ENCODE results near the gene SPATA31C1. TPM values are rescaled to one million over a fixed set of nuclear protein-coding genes. Genes with fewer than 3 reads are reported as not detected.

SPATA31C1 gene
- total and polyA plus RNA-seq, 2 experiments from 2014 or later: not detected

GRCh38 chr9:87944096-87944495, 26.3 kb downstream of the SPATA31C1 start:
- H3K9me3 ChIP-seq (ENCODE audit: low read depth): no peaks in the 10 kb centered on the region
- no peak for DNase-seq (ENCODE audit: low read depth in 1 of 2, low spot score in 1 of 2)
- no peak overlapping the region for H3K4me3 ChIP-seq
- TF ChIP-seq CTCF (IDR thresholded peaks at IDR 0.05; ENCODE audit: low read depth, low read length): no peak
- H3K27ac ChIP-seq: no peak overlapping the region
- no peaks in the 10 kb centered on the region for H3K4me1 ChIP-seq (ENCODE audit: low read depth)
- no peaks in the 10 kb centered on the region for H3K36me3 ChIP-seq
- H3K27me3 ChIP-seq: peaks cover 8% of the 10 kb centered on the region

DNA sequence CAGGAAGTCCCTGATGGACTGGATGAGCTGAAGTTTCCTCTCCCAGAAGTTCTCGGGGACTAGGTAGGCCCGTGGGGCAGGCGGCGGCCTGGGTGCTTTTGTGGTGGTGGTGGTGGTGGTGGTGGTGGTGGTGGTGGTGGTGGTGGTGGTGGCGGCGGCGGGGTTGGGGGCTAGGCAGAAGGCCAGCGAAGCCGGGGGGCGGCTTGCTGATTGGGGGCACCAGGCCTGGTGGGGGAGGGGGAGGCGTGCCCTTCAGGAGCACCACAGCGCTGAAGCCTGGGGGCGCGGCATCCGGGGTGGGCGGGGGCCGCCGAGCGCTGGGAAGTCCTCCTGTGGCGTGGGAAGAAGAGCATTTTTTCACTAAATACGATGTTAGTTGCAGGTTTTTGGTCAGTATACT, 26.9 kb downstream of the SPATA31C1 start:
- Histone ChIP-seq H3K27me3 (peaks cover 8% of the 10 kb centered on the region), H3K4me1 (ENCODE audit: low read depth) (no peaks in the 10 kb centered on the region), H3K27ac (no peak overlapping the region), H3K4me3 (peak overlapping the region; percentile 6), H3K36me3 (no peaks in the 10 kb centered on the region), H3K9me3 (ENCODE audit: low read depth) (no peaks in the 10 kb centered on the region)
- no peak for DNase-seq (ENCODE audit: low read depth in 1 of 2, low spot score in 1 of 2)
- no peak for TF ChIP-seq CTCF (IDR thresholded peaks at IDR 0.05; ENCODE audit: low read depth, low read length)

DNA sequence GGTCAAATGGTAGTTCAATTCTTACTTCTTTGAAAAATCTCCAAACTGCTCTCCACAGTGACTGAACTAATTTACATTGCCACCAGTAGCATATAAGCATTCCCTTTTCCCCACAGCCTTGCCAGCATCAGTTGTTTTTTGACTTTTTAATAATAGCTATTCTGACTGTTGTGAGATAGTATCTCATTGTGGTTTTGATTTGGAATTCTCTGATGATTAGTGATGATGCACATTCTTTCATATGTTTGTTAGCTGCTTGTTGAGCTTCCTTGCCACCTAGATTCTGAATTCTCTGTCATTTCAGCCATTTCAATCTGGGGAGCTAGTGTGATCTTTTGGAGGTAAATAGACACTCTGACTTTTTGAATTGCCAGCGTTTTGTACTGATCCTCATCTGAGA, 32.5 kb downstream of the SPATA31C1 start:
- no peak for DNase-seq (ENCODE audit: low read depth in 1 of 2, low spot score in 1 of 2)
- Histone ChIP-seq H3K27ac (no peak overlapping the region), H3K4me3 (no peak overlapping the region), H3K36me3 (no peaks in the 10 kb centered on the region), H3K27me3 (peaks cover 7% of the 10 kb centered on the region), H3K9me3 (ENCODE audit: low read depth) (no peaks in the 10 kb centered on the region), H3K4me1 (ENCODE audit: low read depth) (no peaks in the 10 kb centered on the region)
- TF ChIP-seq CTCF (IDR thresholded peaks at IDR 0.05; ENCODE audit: low read depth, low read length): no peak

DNA sequence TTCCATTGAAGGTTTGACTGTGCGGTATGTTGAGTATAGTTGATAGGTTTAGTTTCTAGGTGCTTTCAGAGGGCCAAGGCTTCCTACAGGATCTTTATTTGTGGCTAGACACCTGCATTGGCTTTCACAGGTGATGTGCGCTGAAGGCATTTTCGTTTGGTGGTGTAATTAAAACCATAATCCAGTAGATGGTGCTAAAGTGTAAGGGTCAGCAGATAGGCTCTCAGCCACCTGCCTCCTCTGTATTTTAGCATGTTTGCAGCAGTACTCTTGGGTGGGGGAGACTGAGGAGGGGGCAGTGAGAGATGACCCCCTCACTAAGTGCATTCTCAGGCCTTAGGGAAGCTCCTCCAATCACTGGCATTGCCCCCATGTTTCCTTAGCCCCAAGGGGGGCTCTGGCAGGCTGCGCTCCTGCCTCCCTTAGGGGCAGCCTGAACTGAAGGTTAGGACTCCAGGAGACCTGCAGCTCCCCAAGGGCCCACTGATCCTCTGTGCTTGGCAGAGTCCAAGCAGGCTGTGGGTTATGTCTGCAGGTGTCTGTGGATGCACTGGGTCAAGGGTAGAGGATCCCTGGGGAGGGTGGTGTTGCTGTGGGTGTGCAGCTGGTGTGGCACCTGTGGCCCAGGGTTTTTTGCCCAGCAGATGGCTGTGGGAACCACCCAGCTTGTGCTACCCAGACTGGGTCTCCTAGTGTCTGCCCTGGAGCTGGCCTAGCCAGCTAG, 33.2 kb downstream of the SPATA31C1 start:
- peak; percentile 55 for TF ChIP-seq CTCF (IDR thresholded peaks at IDR 0.05; ENCODE audit: low read depth, low read length)
- peak; percentile 44 to 52 for DNase-seq (ENCODE audit: low read depth in 1 of 2, low spot score in 1 of 2)
- no peak overlapping the region for H3K27ac ChIP-seq
- H3K4me3 ChIP-seq: no peak overlapping the region
- no peaks in the 10 kb centered on the region for H3K9me3 ChIP-seq (ENCODE audit: low read depth)
- peaks cover under 1% of the 10 kb centered on the region for H3K27me3 ChIP-seq
- H3K4me1 ChIP-seq (ENCODE audit: low read depth): no peaks in the 10 kb centered on the region
- no peaks in the 10 kb centered on the region for H3K36me3 ChIP-seq

DNA sequence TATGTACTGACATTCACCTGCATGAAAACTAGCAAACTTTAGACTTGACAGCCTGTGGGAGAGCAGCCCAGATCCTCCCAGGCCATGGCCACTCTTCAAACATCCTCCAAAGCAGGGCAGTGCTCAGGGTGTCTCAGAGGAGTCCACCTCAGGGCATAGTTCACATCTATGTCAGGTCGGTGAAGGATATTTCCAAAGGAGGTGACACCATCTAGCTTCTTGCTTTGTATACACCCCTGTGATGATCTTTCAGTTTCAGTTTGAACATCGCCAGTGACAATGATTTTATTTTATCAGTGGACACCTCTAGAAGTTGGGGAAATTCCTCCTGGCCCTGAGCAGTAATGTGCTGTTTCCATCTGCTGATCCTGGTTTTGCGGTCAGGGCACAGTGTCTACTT, 36.5 kb downstream of the SPATA31C1 start:
- no peak overlapping the region for H3K27ac ChIP-seq
- H3K36me3 ChIP-seq: no peaks in the 10 kb centered on the region
- DNase-seq (ENCODE audit: low read depth in 1 of 2, low spot score in 1 of 2): no peak
- no peak overlapping the region for H3K4me3 ChIP-seq
- no peaks in the 10 kb centered on the region for H3K9me3 ChIP-seq (ENCODE audit: low read depth)
- H3K4me1 ChIP-seq (ENCODE audit: low read depth): no peaks in the 10 kb centered on the region
- no peaks in the 10 kb centered on the region for H3K27me3 ChIP-seq
- TF ChIP-seq CTCF (IDR thresholded peaks at IDR 0.05; ENCODE audit: low read depth, low read length): no peak

All from cardiac muscle cell (in vitro differentiated cells and primary cell).